Stimulated activated CD4-positive, alpha-beta T cell treated with anti-CD3 and anti-CD28 coated beads, Interleukin-12 subunit alpha, Interleukin-12 subunit beta, amount 100 ng/mL, for 4 hours (primary cell): ENCODE data around the gene PAK4.
A peak's percentile ranks its signal among the peaks of the same experiment; 100 is the strongest.
"Not testable (repeated sequence)": the region's sequence is repeated elsewhere in the genome, so short reads cannot be mapped to it uniquely, and the experiment has no call there.

ENCODE experiments used
- DNase-seq: peaks from one replicate; pipeline ENCODE4 v3.0.0-alpha.2; 2020

Gene PAK4

GRCh38 chr19:39212375-39212742 is 86.8 kb downstream of the PAK4 start:
- DNase-seq: peak; percentile 43

GRCh38 chr19:39215323-39215722 is 89.7 kb downstream of the PAK4 start:
- not testable (repeated sequence) for DNase-seq

- no peak for DNase-seq
These were observed 91.5 kb downstream of the PAK4 start for GRCh38 chr19:39217094-39217493.

GRCh38 chr19:39218230-39219007 is 92.8 kb downstream of the PAK4 start:
- DNase-seq: no peak

- not testable (repeated sequence) for DNase-seq
These were observed 93.5 kb downstream of the PAK4 start for GRCh38 chr19:39219108-39219507.

GRCh38 chr19:39223703-39224279 is 98.2 kb downstream of the PAK4 start:
- no peak for DNase-seq

GRCh38 chr19:39224910-39225309 is 99.3 kb downstream of the PAK4 start:
- DNase-seq: no peak
